HG02943 (cell line): ENCODE data around the gene CUL2.
"Not testable (repeated sequence)": the region's sequence is repeated elsewhere in the genome, so short reads cannot be mapped to it uniquely, and the experiment has no call there.

Source experiments
- ATAC-seq: cut with Tn5 transposase; IDR thresholded peaks from one replicate; pipeline ENCODE4 v1.9.1; 2021; ENCODE audit warnings: mild to moderate bottlenecking, low read depth, moderate library complexity; ENCODE audit not compliant: unreplicated experiment

The CUL2 gene

DNA sequence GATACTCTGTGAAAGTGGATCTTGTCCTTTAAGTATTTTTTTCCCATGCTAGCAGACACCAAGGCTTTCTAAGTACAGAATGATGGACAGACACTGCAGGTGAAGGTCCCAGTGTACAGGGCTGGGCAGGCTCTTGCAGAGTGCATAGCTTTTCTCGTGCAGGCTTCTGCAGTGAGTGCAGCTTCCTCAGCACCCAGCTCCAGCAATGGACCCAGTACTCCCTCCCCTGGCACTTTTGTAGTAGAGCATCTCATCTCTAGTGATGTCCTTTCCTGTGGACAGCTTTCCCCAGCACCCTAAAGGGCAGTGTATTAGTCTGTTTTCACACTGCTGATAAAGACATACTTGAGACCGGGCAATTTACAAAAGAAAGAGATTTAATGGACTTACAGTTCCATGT lies 104.3 kb downstream of the CUL2 start:
- no peak for ATAC-seq

DNA sequence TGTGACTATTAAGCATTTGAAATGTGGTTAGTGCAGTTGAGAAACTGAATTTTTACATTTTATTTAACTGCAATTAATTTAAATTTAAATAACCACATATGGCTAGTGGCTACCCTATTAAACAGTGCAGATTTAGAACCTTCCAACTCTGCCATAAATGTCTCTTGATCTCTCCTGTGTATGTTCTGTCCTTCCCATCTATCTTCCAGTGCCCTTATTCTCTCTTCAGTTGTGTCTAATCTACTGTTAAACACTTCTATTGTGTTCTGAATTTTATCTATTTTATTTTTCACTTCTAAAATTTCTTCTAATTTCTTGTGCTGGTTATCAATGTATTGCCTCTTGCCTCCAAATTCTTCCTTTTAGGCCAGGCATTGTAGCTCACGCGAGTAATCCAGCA lies 105.0 kb downstream of the CUL2 start:
- ATAC-seq, result no peak

- no peak for ATAC-seq
These were observed 108.3 kb downstream of the CUL2 start for GRCh38 chr10:34981844-34982243.

GRCh38 chr10:34979938-34980337 lies 110.2 kb downstream of the CUL2 start:
- ATAC-seq, result no peak

DNA sequence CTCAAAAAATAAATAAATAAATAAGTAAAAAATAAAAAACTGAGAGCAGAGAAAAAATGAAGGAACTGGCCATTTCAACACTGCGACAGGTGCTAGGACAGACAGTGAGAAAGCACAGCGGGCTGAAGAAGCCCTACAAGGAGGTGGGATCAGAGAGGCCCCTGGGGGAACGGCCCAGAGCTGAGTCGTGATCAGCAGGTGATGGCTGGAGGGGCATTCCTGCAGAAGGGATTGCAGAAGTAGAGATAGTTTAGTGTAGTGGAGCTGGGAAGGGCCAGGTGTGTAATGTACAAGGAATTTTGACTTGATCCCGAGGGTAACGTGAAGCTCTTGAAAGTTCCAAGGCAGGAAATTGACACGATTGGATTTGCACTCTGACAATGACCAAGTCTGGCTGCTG lies 112.1 kb downstream of the CUL2 start:
- ATAC-seq, result no peak

- ATAC-seq, result not testable (repeated sequence)
These were observed 113.7 kb downstream of the CUL2 start for GRCh38 chr10:34976380-34976910.

DNA sequence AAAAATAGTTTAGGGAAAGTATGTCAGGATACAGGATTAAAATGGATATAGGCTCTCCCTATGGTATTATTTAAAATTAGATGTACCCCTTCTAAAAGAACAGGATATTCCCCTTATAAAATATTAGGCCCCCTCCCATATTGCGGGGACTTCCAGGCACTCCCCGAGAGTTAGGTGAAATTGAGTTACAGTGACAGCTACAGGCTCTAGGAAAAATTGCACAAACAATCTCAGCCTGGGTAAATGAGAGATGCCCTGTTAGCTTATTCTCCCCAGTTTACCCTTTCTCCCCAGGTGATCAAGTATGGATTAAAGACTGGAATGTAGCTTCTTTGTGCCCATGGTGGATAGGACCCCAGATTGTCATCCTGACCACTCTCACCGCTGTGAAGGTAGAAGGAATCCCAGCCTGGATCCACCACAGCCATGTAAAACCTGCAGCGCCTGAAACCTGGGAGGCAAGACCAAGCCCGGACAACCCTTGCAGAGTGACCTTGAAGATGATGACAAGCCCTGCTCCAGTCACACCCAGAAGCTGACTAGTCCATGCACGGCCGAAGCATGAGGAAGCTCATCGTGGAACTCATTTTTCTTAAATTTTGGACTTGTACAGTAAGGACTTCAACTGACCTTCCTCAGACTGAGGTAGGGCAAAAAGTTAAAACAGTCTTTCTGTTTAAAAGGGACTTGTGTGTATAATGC lies 115.6 kb downstream of the CUL2 start:
- not testable (repeated sequence) for ATAC-seq

DNA sequence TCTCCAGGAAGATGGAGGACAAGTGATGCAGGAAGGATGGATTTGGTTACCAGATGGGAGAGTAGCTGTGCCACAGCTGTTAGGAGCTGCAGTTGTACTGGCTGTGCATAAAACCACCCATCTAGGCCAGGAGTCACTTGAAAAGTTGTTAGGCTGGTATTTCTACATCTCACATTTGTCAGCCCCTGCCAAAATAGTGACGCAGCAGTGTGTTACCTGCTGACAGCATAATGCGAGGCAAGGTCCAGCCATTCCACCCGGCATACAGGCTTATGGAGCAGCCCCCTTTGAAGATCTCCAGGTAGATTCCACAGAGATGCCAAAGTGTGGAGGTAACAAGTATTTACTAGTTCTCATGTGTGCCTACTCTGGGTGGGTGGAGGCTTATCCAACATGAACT lies 116.4 kb downstream of the CUL2 start:
- ATAC-seq, result not testable (repeated sequence)

DNA sequence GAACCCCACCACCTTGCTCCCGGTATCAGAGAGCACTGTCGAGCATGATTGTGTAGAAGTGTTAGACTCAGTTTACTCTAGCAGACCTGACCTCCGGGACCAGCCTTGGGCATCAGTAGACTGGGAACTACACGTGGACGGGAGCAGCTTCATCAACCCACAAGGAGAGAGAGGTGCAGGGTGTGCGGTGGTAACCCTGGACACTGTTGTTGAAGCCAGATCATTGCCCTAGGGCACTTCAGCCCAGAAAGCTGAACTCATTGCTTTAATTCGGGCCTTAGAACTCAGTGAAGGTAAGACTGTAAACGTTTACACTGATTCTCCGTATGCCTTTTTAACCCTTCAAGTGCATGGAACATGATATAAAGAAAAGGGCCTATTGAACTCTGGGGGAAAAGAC lies 117.0 kb downstream of the CUL2 start:
- not testable (repeated sequence) for ATAC-seq

GRCh38 chr10:34972591-34972990 lies 117.5 kb downstream of the CUL2 start:
- ATAC-seq, result not testable (repeated sequence)

DNA sequence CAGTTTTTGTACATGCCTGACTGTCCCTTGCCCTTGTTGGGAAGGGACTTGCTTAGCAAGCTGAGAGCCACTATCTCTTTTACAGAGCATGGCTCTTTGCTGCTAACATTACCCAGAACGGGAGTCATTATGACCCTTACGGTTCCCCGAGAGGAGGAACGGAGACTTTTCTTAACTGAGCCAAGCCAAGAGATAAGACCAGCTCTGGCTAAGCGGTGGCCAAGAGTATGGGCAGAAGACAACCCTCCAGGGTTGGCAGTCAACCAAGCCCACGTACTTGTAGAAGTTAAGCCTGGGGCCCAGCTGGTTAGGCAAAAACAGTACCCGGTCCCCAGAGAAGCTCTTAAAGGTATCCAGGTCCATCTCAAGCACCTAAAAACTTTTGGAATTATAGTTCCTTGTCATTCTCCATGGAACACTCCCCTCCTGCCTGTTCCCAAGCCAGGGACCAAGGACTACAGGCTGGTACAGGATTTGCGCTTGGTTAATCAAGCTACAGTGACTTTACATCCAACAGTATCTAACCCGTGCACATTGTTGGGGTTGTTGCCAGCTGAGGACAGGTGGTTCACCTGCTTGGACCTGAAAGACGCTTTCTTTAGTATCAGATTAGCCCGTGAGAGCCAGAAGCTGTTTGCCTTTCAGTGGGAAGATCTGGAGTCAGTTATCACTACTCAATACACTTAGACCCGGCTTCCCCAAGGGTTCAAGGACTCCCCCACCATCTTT lies 118.4 kb downstream of the CUL2 start:
- not testable (repeated sequence) for ATAC-seq

DNA sequence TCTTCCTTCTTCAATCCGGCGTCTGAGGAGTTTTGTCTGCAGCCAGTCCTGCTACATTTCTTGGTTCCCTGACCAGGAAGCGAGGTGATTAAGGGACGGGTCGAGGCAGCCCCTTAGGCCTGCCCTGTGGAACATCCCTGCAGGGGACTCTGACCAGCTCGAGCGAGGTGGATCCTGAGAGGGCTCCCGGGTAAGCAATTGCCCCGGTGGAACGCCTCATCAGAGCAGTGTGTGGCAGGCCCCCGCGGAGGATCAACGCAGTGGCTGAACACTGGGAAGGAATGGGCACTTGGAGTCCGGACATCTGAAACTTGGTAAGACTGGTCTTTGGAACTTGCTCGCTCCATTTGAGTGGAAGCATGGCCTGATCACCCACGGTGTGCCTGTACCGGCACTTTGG lies 121.0 kb downstream of the CUL2 start:
- no peak for ATAC-seq

- no peak for ATAC-seq
These were observed 122.7 kb downstream of the CUL2 start for GRCh38 chr10:34967335-34967880.

- ATAC-seq, result no peak
These were observed 123.7 kb downstream of the CUL2 start for GRCh38 chr10:34966451-34966850.

DNA sequence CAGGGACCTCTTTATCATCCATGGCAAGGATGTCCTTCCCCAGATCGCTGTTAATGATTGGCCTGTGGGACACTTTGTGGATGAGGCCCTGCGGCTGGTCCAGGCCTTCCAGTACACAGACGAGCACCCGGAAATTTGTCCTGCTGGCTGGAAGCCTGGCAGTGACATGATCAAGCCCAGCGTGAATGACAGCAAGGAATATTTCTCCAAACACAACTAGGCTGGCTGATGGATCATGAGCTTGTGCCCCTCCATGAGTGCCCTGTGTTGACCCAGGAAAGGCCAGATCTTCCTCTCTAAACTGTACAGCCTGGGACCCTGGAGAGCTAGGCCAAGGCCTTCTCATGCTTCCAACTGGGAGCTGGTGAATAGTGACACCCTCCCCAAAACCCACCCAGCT lies 124.1 kb downstream of the CUL2 start:
- no peak for ATAC-seq

- ATAC-seq, result no peak
These were observed 125.9 kb downstream of the CUL2 start for GRCh38 chr10:34964166-34964800.

- no peak for ATAC-seq
These were observed 127.3 kb downstream of the CUL2 start for GRCh38 chr10:34962866-34963265.

- no peak for ATAC-seq
These were observed 129.2 kb downstream of the CUL2 start for GRCh38 chr10:34960983-34961382.

GRCh38 chr10:34959786-34960185 lies 130.4 kb downstream of the CUL2 start:
- no peak for ATAC-seq

GRCh38 chr10:34959321-34959720 lies 130.8 kb downstream of the CUL2 start:
- no peak for ATAC-seq
